Activated gamma-delta T cell treated with anti-CD3 and anti-CD28 coated beads, Interleukin-2, amount 50 U/mL, for 16 hours (primary cell): Measurements from ENCODE around the gene COLEC12.

Source experiments
- DNase-seq: peaks from one replicate; pipeline ENCODE4 v3.0.0-alpha.2; 2020; ENCODE audit warnings: low read depth

Gene COLEC12

GRCh38 chr18:388200-388599 is 112.3 kb downstream of the COLEC12 start:
- DNase-seq: no peak

GRCh38 chr18:386994-387393 is 113.5 kb downstream of the COLEC12 start:
- DNase-seq: no peak

GRCh38 chr18:384897-385296 is 115.6 kb downstream of the COLEC12 start:
- DNase-seq: no peak

- no peak for DNase-seq
These were observed 117.4 kb downstream of the COLEC12 start for GRCh38 chr18:383135-383534.

GRCh38 chr18:382423-382984 is 118.0 kb downstream of the COLEC12 start:
- no peak for DNase-seq

GRCh38 chr18:379681-380330 is 120.7 kb downstream of the COLEC12 start:
- no peak for DNase-seq

- DNase-seq: no peak
These were observed 122.4 kb downstream of the COLEC12 start for GRCh38 chr18:378079-378478.

- DNase-seq: no peak
These were observed 123.4 kb downstream of the COLEC12 start for GRCh38 chr18:377088-377487.

- DNase-seq: no peak
These were observed 124.2 kb downstream of the COLEC12 start for GRCh38 chr18:376311-376710.

- DNase-seq: no peak
These were observed 125.8 kb downstream of the COLEC12 start for GRCh38 chr18:374721-375168.

- no peak for DNase-seq
These were observed 126.7 kb downstream of the COLEC12 start for GRCh38 chr18:373780-374179.

GRCh38 chr18:371609-371982 is 128.9 kb downstream of the COLEC12 start:
- no peak for DNase-seq

GRCh38 chr18:370751-371608 is 129.5 kb downstream of the COLEC12 start:
- no peak for DNase-seq

- DNase-seq: no peak
These were observed 131.1 kb downstream of the COLEC12 start for GRCh38 chr18:369224-370015.

- DNase-seq: no peak
These were observed 133.9 kb downstream of the COLEC12 start for GRCh38 chr18:366466-367061.

- no peak for DNase-seq
These were observed 134.8 kb downstream of the COLEC12 start for GRCh38 chr18:365651-366050.

GRCh38 chr18:364256-364826 is 136.2 kb downstream of the COLEC12 start:
- no peak for DNase-seq

- no peak for DNase-seq
These were observed 137.0 kb downstream of the COLEC12 start for GRCh38 chr18:363301-364085.

- DNase-seq: no peak
These were observed 137.9 kb downstream of the COLEC12 start for GRCh38 chr18:362311-363290.

GRCh38 chr18:361941-362310 is 138.6 kb downstream of the COLEC12 start:
- no peak for DNase-seq
